Ammon's horn (tissue), 1 donor: ENCODE results near the gene KCNA4.
"Not testable (repeated sequence)": the region's sequence is repeated elsewhere in the genome, so short reads cannot be mapped to it uniquely, and the experiment has no call there.

Source experiments
- DNase-seq: peaks from one replicate; pipeline ENCODE4 v3.0.0-alpha.2; 2016; ENCODE audit warnings: low spot score

KCNA4 gene

GRCh38 chr11:29996016-29996415 is 20.8 kb downstream of the KCNA4 start:
- no peak for DNase-seq

GRCh38 chr11:29989174-29989970 is 27.5 kb downstream of the KCNA4 start:
- no peak for DNase-seq

GRCh38 chr11:29985248-29985647 is 31.6 kb downstream of the KCNA4 start:
- DNase-seq: no peak

GRCh38 chr11:29984544-29984943 is 32.3 kb downstream of the KCNA4 start:
- DNase-seq: no peak

- no peak for DNase-seq
Measured at GRCh38 chr11:29978549-29978948, 38.3 kb downstream of the KCNA4 start.

- DNase-seq: not testable (repeated sequence)
Measured at GRCh38 chr11:29975580-29975979, 41.2 kb downstream of the KCNA4 start.

GRCh38 chr11:29963796-29964195 is 53.0 kb downstream of the KCNA4 start:
- DNase-seq: no peak

- no peak for DNase-seq
Measured at GRCh38 chr11:29963036-29963435, 53.8 kb downstream of the KCNA4 start.

- no peak for DNase-seq
Measured at GRCh38 chr11:29962243-29962642, 54.6 kb downstream of the KCNA4 start.
